Natural killer cell (primary cell): Measurements from ENCODE around the gene ABL1. TPM values are rescaled to one million over a fixed set of nuclear protein-coding genes. Genes with fewer than 3 reads are reported as not detected.

Source experiments
- ATAC-seq, 3 donors: fragments of 150-1000 bp in 2 of 3; fragments of 200-7000 bp in 1 of 3; cut with Tn5 transposase; 1 replicate in 1 of 3; 2 replicates in 2 of 3; pipeline ENCODE4 v1.10.0; 2021; ENCODE audit warnings: mild to moderate bottlenecking in 2 of 3, moderate library complexity in 2 of 3
- DNase-seq, 2 donors: peaks; one replicate each; pipeline versions ENCODE4 v3.0.0 to v3.0.0-alpha.2; 2013 to 2021; ENCODE audit warnings: mixed read lengths in 1 of 2
- H3K27ac ChIP-seq: one replicate; pipeline ENCODE4 v1.5.1; 2013; ENCODE audit warnings: mild to moderate bottlenecking, low read length
- H3K27me3 ChIP-seq: one replicate; pipeline ENCODE4 v1.6.1; 2013; ENCODE audit warnings: low read length; ENCODE audit not compliant: control insufficient read depth, insufficient read depth
- H3K36me3 ChIP-seq: one replicate; pipeline ENCODE4 v1.6.1; 2013; ENCODE audit warnings: low read length; ENCODE audit not compliant: control insufficient read depth, insufficient read depth
- H3K4me1 ChIP-seq: one replicate; pipeline ENCODE4 v1.6.1; 2013; ENCODE audit warnings: low read length; ENCODE audit not compliant: control insufficient read depth, insufficient read depth
- H3K4me3 ChIP-seq: one replicate; pipeline ENCODE4 v1.5.1; 2013; ENCODE audit warnings: low read length
- H3K9me3 ChIP-seq: one replicate; pipeline ENCODE4 v1.6.1; 2013; ENCODE audit warnings: low read length; ENCODE audit not compliant: control insufficient read depth, insufficient read depth
- H3K27ac Mint-ChIP-seq, 2 donors: one replicate each; pipeline ENCODE4 v1.8.0; 2022; ENCODE audit warnings: mild to moderate bottlenecking in 2 of 2, mixed read lengths in 2 of 2, moderate library complexity in 1 of 2
- H3K27me3 Mint-ChIP-seq, 2 donors: one replicate each; pipeline ENCODE4 v1.8.0; 2022; ENCODE audit warnings: low read depth in 2 of 2, mixed read lengths in 2 of 2
- H3K36me3 Mint-ChIP-seq: one replicate; pipeline ENCODE4 v1.8.0; 2022; ENCODE audit warnings: mixed read lengths
- H3K4me1 Mint-ChIP-seq, 2 donors: one replicate each; pipeline ENCODE4 v1.8.0; 2022; ENCODE audit warnings: mixed read lengths in 2 of 2
- H3K4me3 Mint-ChIP-seq: one replicate; pipeline ENCODE4 v1.8.0; 2022; ENCODE audit warnings: mild to moderate bottlenecking, moderate library complexity, mixed read lengths
- H3K9me3 Mint-ChIP-seq, 2 donors: one replicate each; pipeline ENCODE4 v1.8.0; 2022; ENCODE audit warnings: mixed read lengths in 2 of 2
- CTCF ChIP-seq: fragments of 200-600 bp; IDR thresholded peaks from one replicate; pipeline ENCODE4 v1.8.0; 2022; ENCODE audit warnings: antibody characterized with exemption
- WGBS: methylation state at CpG from one replicate; pipeline ENCODE4 v1.1.7; 2013; ENCODE audit warnings: missing lambda C conversion rate; ENCODE audit not compliant: insufficient coverage; 5-methylcytosine and 5-hydroxymethylcytosine counted together
- intact Hi-C: fragments of 100-400 bp; cut with micrococcal nuclease; formaldehyde crosslinking; loops from one replicate; pipeline ENCODE4 v1.14.2; 2022
- total RNA-seq, 4 donors: library from RNA; stranded (reverse); fragments of 120-200 nt in 1 of 4; gene quantifications; one replicate each; pipeline versions ENCODE4 v1.2.3 to v1.2.4, GENCODE V29; 2013 to 2022

The ABL1 gene
- total RNA-seq, 3 donors from 2014 or later (not counting 1 experiment from before 2014, with no cell fraction given): 49.7 to 65.6 (median 53.8) TPM

- no peak for DNase-seq
- Mint-ChIP-seq H3K4me3 (no peak overlapping the region), H3K27me3 (no peaks in the 10 kb centered on the region), H3K36me3 (no peaks in the 10 kb centered on the region), H3K4me1 (no peaks in the 10 kb centered on the region), H3K27ac (no peak overlapping the region), H3K9me3 (no peaks in the 10 kb centered on the region)
- Histone ChIP-seq H3K27ac (no peak overlapping the region), H3K27me3 (no peaks in the 10 kb centered on the region), H3K9me3 (no peaks in the 10 kb centered on the region), H3K4me3 (no peak overlapping the region), H3K4me1 (no peaks in the 10 kb centered on the region), H3K36me3 (no peaks in the 10 kb centered on the region)
- intact Hi-C loops: no loop called here
- no peak for TF ChIP-seq CTCF
- 77% methylated on average over 25 of the region's 25 CpGs for WGBS
- no peak for ATAC-seq
Measured at GRCh38 chr9:130903194-130904069, 68.4 kb downstream of the ABL1 start.

GRCh38 chr9:130904070-130905044 lies 69.3 kb downstream of the ABL1 start:
- Histone ChIP-seq H3K9me3 (no peaks in the 10 kb centered on the region), H3K27ac (no peak overlapping the region), H3K4me1 (no peaks in the 10 kb centered on the region), H3K36me3 (no peaks in the 10 kb centered on the region), H3K4me3 (no peak overlapping the region), H3K27me3 (no peaks in the 10 kb centered on the region)
- no peak for DNase-seq
- Mint-ChIP-seq H3K9me3 (no peaks in the 10 kb centered on the region), H3K36me3 (no peaks in the 10 kb centered on the region), H3K4me1 (no peaks in the 10 kb centered on the region), H3K27ac (no peak overlapping the region), H3K4me3 (no peak overlapping the region), H3K27me3 (no peaks in the 10 kb centered on the region)
- intact Hi-C loops: no loop called here
- 90% methylated on average over 48 of the region's 48 CpGs for WGBS
- no peak for ATAC-seq
- no peak for TF ChIP-seq CTCF

GRCh38 chr9:130905125-130905901 lies 70.3 kb downstream of the ABL1 start:
- H3K4me1 ChIP-seq: no peaks in the 10 kb centered on the region
- no peaks in the 10 kb centered on the region for H3K36me3 Mint-ChIP-seq
- no peak overlapping the region for H3K27ac Mint-ChIP-seq
- no peaks in the 10 kb centered on the region for H3K36me3 ChIP-seq
- H3K4me3 ChIP-seq: no peak overlapping the region
- intact Hi-C loops: no loop called here
- WGBS: 87% methylated on average over 24 of the region's 24 CpGs
- no peak overlapping the region for H3K27ac ChIP-seq
- no peaks in the 10 kb centered on the region for H3K9me3 ChIP-seq
- no peak for TF ChIP-seq CTCF
- no peak for DNase-seq
- ATAC-seq: no peak
- no peak overlapping the region for H3K4me3 Mint-ChIP-seq
- no peaks in the 10 kb centered on the region for H3K27me3 Mint-ChIP-seq
- H3K27me3 ChIP-seq: no peaks in the 10 kb centered on the region
- H3K9me3 Mint-ChIP-seq: no peaks in the 10 kb centered on the region
- H3K4me1 Mint-ChIP-seq: no peaks in the 10 kb centered on the region
